ENCODE data around the gene RTP5. TPM values are rescaled to one million over a fixed set of nuclear protein-coding genes. Genes with fewer than 3 reads are reported as not detected.
A peak's percentile ranks its signal among the peaks of the same experiment; 100 is the strongest.

RTP5 gene
- total and polyA plus RNA-seq, 7 donors = 0.16 to 0.19 TPM; not detected in 5

DNA sequence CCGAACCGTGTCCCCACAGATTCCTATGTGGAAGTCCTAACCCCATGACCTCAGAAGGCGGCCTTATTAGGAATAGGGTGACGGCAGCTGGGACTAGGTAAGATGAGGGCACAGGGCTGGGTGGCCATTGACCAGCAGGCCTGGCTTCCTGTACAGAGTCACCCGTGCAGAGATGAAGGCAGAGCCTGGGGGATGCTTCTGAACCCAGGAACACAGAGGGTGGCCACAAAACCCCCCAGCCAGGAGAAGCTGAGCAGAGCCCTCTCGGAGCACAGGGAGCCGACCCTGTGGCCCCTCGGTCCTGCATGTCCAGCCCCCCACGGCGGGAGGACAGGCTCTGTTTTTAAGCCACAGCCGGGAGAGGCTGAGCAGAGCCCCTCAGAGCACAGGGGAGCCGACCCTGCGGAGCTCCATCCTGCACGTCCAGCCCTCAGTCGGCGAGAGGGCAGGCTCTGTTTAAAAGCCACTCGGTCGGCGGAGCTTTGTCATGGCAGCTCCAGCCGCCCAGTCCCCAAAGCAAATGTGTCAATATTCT, 13.6 kb upstream of the RTP5 start:
- peaks cover 0 to 17% (median 0%) of the 10 kb centered on the region in 3 donors for H3K27me3 ChIP-seq
- no peaks in the 10 kb centered on the region for H3K9me3 ChIP-seq
- H3K4me1 ChIP-seq = peaks cover 0 to 20% (median 12%) of the 10 kb centered on the region in 4 donors
- peak; percentile 58 for DNase-seq
- H3K36me3 ChIP-seq = no peaks in the 10 kb centered on the region
- no peak overlapping the region for H3K4me3 ChIP-seq
- no peak overlapping the region for H3K27ac ChIP-seq
- TF ChIP-seq POLR2AphosphoS5 (IDR thresholded peaks at IDR 0.05) = no peak
- intact Hi-C loops (cut with DNase I) = no loop called here
- WGBS, 2 donors = 80 to 83% methylated on average over 20 of the region's 20 CpGs

DNA sequence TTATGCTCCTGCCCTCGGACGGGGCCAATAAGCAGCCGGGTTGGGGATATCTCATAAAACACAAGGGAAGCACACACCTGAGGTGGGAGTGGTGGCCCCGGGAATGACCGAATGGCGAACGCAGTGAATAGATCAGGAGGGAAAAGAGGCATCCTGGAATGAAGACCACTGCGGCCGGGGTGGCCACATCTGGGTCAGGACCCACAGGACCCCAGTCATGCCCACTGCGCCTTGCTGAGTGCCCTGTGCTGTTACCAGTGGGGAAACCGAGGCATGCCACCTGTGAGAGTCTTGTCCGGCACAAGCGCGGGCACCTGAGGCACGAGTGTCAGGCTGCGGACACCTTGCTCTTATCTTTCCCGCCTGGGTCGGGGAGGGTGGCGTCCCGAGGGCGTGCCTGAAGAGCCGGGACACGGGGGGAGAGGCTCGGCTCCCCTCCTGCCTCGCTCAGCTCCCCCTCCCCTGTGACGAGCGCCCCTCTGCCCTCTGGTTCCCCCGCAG, 12.4 kb upstream of the RTP5 start:
- H3K27ac ChIP-seq = no peak overlapping the region
- H3K36me3 ChIP-seq = no peaks in the 10 kb centered on the region
- 46 to 79% methylated on average over 28 of the region's 28 CpGs for WGBS, 2 donors
- peaks cover 0 to 20% (median 12%) of the 10 kb centered on the region in 4 donors for H3K4me1 ChIP-seq
- no peaks in the 10 kb centered on the region for H3K9me3 ChIP-seq
- intact Hi-C loops (cut with DNase I) = no loop called here
- H3K4me3 ChIP-seq = no peak overlapping the region
- TF ChIP-seq POLR2AphosphoS5 (IDR thresholded peaks at IDR 0.05) = no peak
- TF ChIP-seq, protein P1, sequence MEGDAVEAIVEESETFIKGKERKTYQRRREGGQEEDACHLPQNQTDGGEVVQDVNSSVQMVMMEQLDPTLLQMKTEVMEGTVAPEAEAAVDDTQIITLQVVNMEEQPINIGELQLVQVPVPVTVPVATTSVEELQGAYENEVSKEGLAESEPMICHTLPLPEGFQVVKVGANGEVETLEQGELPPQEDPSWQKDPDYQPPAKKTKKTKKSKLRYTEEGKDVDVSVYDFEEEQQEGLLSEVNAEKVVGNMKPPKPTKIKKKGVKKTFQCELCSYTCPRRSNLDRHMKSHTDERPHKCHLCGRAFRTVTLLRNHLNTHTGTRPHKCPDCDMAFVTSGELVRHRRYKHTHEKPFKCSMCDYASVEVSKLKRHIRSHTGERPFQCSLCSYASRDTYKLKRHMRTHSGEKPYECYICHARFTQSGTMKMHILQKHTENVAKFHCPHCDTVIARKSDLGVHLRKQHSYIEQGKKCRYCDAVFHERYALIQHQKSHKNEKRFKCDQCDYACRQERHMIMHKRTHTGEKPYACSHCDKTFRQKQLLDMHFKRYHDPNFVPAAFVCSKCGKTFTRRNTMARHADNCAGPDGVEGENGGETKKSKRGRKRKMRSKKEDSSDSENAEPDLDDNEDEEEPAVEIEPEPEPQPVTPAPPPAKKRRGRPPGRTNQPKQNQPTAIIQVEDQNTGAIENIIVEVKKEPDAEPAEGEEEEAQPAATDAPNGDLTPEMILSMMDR (IDR thresholded peaks at IDR 0.05) = no peak
- no peak for TF ChIP-seq EP300 (IDR thresholded peaks at IDR 0.05)
- H3K27me3 ChIP-seq = peaks cover 0 to 24% (median 2%) of the 10 kb centered on the region in 3 donors
- DNase-seq = peak; percentile 64

DNA sequence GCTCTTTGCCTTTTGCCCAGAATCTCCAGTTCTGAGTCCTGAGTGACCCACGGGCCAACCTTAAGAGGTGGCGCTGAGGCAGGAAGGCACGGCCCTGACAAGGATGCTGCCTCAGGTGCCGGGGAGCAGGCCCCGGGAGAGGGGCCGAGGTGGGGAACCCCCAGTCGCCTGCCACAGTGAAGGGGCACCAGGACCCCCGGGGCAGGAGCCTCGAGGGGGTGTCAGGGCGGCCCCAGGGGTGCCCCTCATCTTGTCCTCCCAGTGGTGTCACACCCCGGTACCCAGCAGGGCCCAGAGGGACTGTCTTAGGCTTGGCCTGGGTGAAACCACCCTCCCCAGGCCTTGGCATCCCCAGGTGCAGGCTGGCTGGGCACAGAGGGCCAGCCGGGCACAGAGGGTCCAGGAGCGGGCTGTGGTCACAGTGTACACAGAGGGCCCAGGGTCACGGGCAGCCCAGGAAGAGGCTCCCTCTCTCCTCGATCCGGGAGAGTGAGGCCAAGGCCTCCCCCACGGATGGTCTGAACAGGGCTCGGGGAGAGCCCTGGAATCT, 11.9 kb upstream of the RTP5 start:
- intact Hi-C loops (cut with DNase I) = no loop called here
- Histone ChIP-seq H3K4me3 (no peak overlapping the region), H3K27ac (no peak overlapping the region), H3K36me3 (no peaks in the 10 kb centered on the region), H3K9me3 (no peaks in the 10 kb centered on the region), H3K4me1 (peaks cover 0 to 20% (median 12%) of the 10 kb centered on the region in 4 donors), H3K27me3 (peaks cover 0 to 29% (median 7%) of the 10 kb centered on the region in 3 donors)
- 69 to 82% methylated on average over 18 of the region's 18 CpGs for WGBS, 2 donors
- TF ChIP-seq POLR2AphosphoS5 (IDR thresholded peaks at IDR 0.05) = no peak
- TF ChIP-seq EP300 (IDR thresholded peaks at IDR 0.05) = no peak
- TF ChIP-seq, protein P1 (IDR thresholded peaks at IDR 0.05) = no peak
- TF ChIP-seq POLR2A (IDR thresholded peaks at IDR 0.05) = no peak
- peak; percentile 54 for DNase-seq

DNA sequence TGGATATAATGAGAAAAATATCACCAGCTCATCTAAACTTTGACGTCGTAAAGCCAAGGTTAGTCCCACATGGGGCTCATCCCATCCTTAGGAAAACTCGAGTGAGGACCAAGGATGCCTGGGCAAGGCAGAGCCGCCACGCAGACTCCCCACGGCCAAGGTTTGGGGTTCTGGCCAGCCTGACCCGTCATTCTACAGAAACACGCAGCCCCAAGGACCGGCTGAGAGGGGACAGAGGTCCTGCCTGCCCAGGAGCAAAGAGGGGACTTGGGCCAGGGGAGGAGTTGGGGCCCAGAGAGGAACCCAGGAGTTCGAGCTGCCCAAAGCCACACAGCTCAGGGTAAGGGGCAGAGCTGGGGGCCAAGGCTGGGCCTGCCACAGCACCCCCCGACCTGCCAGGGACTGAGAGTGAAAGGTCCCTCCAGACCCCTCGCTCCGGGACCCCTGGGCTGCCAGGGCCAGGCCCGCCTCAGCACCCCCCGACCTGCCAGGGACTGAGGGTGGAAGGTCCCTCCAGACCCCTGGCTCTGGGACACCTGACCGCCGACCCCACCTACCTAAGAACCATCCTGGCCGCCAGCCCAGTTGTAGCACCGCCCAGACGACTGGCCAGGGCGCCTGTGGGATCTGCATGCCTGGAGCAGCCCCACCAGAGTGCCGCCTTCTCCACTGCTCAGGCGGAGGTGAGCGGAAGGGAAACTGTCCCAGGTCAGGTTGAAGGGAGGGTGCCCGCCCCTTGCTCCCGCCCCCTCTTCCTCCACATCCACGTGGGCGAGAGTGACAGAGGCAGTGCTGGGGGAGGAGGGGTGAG, 11.1 kb upstream of the RTP5 start, which contains the start of gene PDCD1:
TSS of gene PDCD1 (minus strand) at position 689 of the 811 bp plus-strand sequence. CDS start at position 633, 56 bp downstream.
- H3K27ac ChIP-seq = peak within 1 kb of the TSS in 3 of 4 donors; percentile 49 to 79 (median 71)
- WGBS, 2 donors = 40 to 59% methylated on average over 28 of the region's 28 CpGs
- TF ChIP-seq, protein P1 (IDR thresholded peaks at IDR 0.05) = no peak
- no peak for TF ChIP-seq EP300 (IDR thresholded peaks at IDR 0.05)
- TF ChIP-seq POLR2A (IDR thresholded peaks at IDR 0.05) = no peak
- TF ChIP-seq POLR2AphosphoS5 (IDR thresholded peaks at IDR 0.05) = no peak

DNA sequence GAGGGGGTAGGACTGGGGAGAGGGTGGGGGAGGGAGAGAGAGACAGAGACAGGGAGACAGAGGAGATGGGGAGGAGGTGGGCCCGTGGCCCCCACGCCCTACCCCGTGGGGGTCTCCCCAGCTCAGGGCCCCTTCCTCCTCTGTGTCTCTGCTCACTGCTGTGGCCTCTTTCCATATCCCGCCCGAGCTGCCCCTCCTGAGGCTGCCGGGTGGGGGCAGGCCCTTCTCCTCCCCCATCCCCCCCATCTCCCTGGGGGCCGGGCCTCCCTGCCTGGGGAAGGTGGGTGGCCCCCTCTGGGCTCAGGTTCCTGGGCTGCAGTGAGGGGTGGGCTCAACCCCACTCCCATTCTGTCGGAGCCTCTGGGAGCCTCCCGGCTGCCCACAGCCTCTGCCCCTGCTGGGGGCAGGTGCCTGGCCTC, 10.5 kb upstream of the RTP5 start:
- Histone ChIP-seq H3K4me1 (peaks cover 0 to 30% (median 19%) of the 10 kb centered on the region in 4 donors), H3K27me3 (peaks cover 0 to 43% (median 21%) of the 10 kb centered on the region in 3 donors), H3K36me3 (no peaks in the 10 kb centered on the region), H3K27ac (peak overlapping the region in 2 of 4 donors; percentile 71 to 79), H3K9me3 (no peaks in the 10 kb centered on the region), H3K4me3 (no peak overlapping the region)
- intact Hi-C loops (cut with DNase I) = no loop called here
- no peak for DNase-seq
- 20 to 23% methylated on average over 9 of the region's 9 CpGs for WGBS, 2 donors
- TF ChIP-seq, protein P1 (IDR thresholded peaks at IDR 0.05) = no peak
- TF ChIP-seq EP300 (IDR thresholded peaks at IDR 0.05) = no peak
- no peak for TF ChIP-seq POLR2AphosphoS5 (IDR thresholded peaks at IDR 0.05)
- no peak for TF ChIP-seq POLR2A (IDR thresholded peaks at IDR 0.05)

More for the DNA sequence above, 11.1 kb upstream of the RTP5 start, which contains the start of gene PDCD1:
- Histone ChIP-seq H3K4me3 (peak within 1 kb of the TSS in 2 of 4 donors; percentile 22 to 26), H3K27me3 (peaks cover 0 to 37% (median 15%) of the 10 kb centered on the region in 3 donors), H3K36me3 (no peaks in the 10 kb centered on the region), H3K9me3 (no peaks in the 10 kb centered on the region), H3K4me1 (peaks cover 0 to 24% (median 15%) of the 10 kb centered on the region in 4 donors)
- DNase-seq = peak; percentile 68
- intact Hi-C loops (cut with DNase I) = no loop called here
